Tibial artery (tissue), 4 donors: Measurements from ENCODE around the gene MAN1B1.
A peak's percentile ranks its signal among the peaks of the same experiment; 100 is the strongest.

Experiments
- DNase-seq, 2 donors: peaks; one replicate each; pipeline ENCODE4 v3.0.0-alpha.2; 2019
- H3K27ac ChIP-seq, 2 donors: fragments of 200-600 bp; sonication (generic) in 1 of 2; 1 replicate in 1 of 2; 2 replicates in 1 of 2; pipeline ENCODE4 v1.5.1; 2018 to 2019; ENCODE audit warnings: mild to moderate bottlenecking in 1 of 2
- H3K27me3 ChIP-seq, 2 donors: fragments of 200-600 bp; sonication (generic) in 1 of 2; one replicate each; pipeline versions ENCODE4 v1.5.1 to v1.6.0; 2016 to 2019
- H3K36me3 ChIP-seq, 3 donors: fragments of 200-600 bp; sonication (generic) in 2 of 3; one replicate each; pipeline ENCODE4 v1.5.1; 2016 to 2019; ENCODE audit warnings: mild to moderate bottlenecking in 2 of 3
- H3K4me1 ChIP-seq, 4 donors: fragments of 200-600 bp; sonication (generic) in 2 of 4; 1 replicate in 3 of 4; 2 replicates in 1 of 4; pipeline ENCODE4 v1.5.1; 2016 to 2019
- H3K4me3 ChIP-seq, 2 donors: fragments of 200-600 bp; sonication (generic) in 1 of 2; 1 replicate in 1 of 2; 2 replicates in 1 of 2; pipeline ENCODE4 v1.5.1; 2018 to 2019; ENCODE audit warnings: mild to moderate bottlenecking in 2 of 2
- H3K9me3 ChIP-seq, 3 donors: fragments of 200-600 bp; sonication (generic) in 1 of 3; one replicate each; pipeline ENCODE4 v1.5.1; 2016 to 2019
- CTCF ChIP-seq, 2 experiments: fragments of 200-600 bp in 1 of 2; fragments of 450-650 bp in 1 of 2; IDR thresholded peaks; one replicate each; pipeline ENCODE4 v1.5.1; 2017 to 2019; ENCODE audit warnings: antibody characterized with exemption in 2 of 2, mild to moderate bottlenecking in 1 of 2, moderate library complexity in 1 of 2
- intact Hi-C: fragments of 100-400 bp; cut with DNase I; formaldehyde crosslinking; loops from one replicate; pipeline ENCODE4 v1.15.0; 2023; ENCODE audit warnings: low total_unique reads

Gene MAN1B1

DNA sequence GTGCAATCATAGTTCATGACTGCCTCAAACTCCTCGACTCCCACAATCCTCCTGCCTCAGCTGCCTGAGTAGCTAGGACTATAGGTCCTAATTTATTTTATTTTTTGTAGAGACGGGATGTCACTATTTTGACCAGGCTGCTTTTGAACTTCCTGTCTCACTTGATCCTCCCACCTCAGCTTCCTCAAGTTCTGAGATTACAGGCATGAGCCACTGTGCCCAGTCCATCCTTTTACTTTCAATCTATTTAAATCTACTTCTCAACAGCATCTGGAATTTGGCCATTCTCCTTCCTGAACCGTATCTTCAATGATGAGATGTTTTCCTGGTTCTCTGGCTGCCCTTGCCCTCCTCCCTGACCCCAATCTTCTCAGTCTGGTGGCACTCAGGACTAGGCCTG, 40.0 kb downstream of the MAN1B1 start:
- H3K9me3 ChIP-seq: peaks cover 0 to 9% (median 8%) of the 10 kb centered on the region in 3 donors
- no peak for DNase-seq
- no peak overlapping the region for H3K27ac ChIP-seq
- no peak for TF ChIP-seq CTCF (IDR thresholded peaks at IDR 0.05)
- H3K27me3 ChIP-seq: peaks cover 0 to 38% of the 10 kb centered on the region in 2 donors
- H3K4me3 ChIP-seq: peak overlapping the region in 1 of 2 donors; percentile 23
- intact Hi-C loops: no loop called here
- peaks cover 0 to 32% (median 19%) of the 10 kb centered on the region in 4 donors for H3K4me1 ChIP-seq
- no peaks in the 10 kb centered on the region for H3K36me3 ChIP-seq

DNA sequence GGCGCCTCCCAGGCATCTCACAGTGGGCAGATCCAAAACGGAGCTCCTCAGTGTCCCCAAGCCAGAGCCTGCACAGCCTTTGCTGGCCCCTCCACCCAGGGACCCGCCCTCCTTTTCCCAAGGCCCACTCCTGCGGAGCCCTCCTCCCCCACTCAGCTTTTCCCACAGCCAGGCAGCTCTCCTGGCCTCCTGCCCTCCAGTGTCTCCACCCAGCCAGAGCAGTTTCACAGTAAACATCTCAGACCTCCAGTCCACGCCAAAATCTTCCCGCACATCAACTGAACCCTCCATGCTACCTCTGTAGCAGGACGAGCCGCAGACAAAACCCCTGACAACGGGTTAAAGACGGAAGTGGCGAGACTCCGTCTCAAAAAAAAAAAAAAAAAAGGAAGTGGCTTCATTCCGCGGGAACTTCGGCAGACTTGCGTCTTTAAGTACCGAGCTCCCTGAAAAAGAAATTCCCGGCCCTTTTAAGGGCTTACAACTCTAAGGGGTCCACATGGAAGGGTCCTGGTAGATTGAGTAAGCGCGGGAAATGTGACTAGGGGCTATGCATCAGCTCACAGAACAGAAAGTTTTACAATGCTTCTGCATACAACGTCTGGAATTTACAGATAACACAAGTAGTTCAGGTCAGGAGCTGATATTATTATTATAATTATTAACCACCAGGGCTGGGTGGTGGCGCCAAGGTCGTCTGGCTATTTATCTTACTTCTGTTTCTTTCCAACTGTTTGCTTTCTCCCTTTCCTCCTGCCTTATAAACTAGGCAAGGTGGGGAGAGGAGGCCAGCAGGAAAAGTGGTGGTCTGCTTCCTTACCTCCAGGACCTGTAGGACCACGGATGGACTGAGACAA, 40.7 kb downstream of the MAN1B1 start:
- Histone ChIP-seq H3K27me3 (peaks cover 0 to 40% of the 10 kb centered on the region in 2 donors), H3K27ac (no peak overlapping the region), H3K36me3 (no peaks in the 10 kb centered on the region), H3K4me1 (peaks cover 0 to 32% (median 19%) of the 10 kb centered on the region in 4 donors), H3K9me3 (peaks cover 0 to 9% (median 8%) of the 10 kb centered on the region in 3 donors), H3K4me3 (peak overlapping the region in 1 of 2 donors; percentile 23)
- no peak for TF ChIP-seq CTCF (IDR thresholded peaks at IDR 0.05)
- intact Hi-C loops: no loop called here
- DNase-seq: no peak

DNA sequence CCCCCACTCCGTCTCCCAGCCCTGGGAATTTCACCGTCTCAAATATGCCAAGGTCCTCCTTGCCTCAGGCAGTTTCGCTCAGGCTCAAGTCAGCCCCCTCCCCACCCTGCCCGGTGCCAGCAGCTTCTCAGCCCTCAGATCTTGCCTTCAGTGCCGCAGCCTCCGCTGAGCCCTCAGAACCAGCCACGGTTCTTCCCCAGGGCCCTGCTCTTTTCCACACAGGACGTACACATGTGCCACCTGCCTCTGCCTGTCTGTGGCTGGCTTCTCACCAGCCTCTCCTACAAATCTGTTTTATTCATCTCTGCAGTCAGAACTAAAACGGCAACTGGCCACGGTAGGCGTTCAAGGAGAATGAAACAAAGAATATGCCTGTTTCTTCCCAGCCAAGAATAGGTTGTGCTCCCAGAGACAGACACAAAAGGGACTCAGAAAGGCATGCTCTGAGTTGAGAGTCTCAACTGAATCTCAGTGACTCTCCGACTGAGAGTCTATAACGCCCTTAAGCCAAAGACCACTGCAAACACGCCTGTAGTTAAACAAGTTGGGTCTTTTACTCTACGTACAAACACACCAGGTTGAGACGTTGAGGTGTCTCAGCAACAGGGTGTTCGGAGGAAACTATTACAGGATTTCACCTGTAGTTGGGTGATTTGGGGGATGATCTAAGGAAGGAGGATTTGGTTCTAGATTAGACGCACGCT, 41.5 kb downstream of the MAN1B1 start:
- Histone ChIP-seq H3K4me1 (peaks cover 0 to 32% (median 19%) of the 10 kb centered on the region in 4 donors), H3K9me3 (peaks cover 0 to 9% (median 8%) of the 10 kb centered on the region in 3 donors), H3K36me3 (no peaks in the 10 kb centered on the region), H3K27me3 (peaks cover 0 to 46% of the 10 kb centered on the region in 2 donors), H3K4me3 (peak overlapping the region in 1 of 2 donors; percentile 51), H3K27ac (no peak overlapping the region)
- DNase-seq: no peak
- TF ChIP-seq CTCF (IDR thresholded peaks at IDR 0.05): no peak
- intact Hi-C loops: no loop called here

GRCh38 chr9:137128862-137129455, 42.2 kb downstream of the MAN1B1 start:
- no peak overlapping the region for H3K27ac ChIP-seq
- peaks cover 0 to 49% of the 10 kb centered on the region in 2 donors for H3K27me3 ChIP-seq
- no peaks in the 10 kb centered on the region for H3K36me3 ChIP-seq
- TF ChIP-seq CTCF (IDR thresholded peaks at IDR 0.05): no peak
- peaks cover 0 to 32% (median 19%) of the 10 kb centered on the region in 4 donors for H3K4me1 ChIP-seq
- intact Hi-C loops: no loop called here
- peaks cover 0 to 9% (median 8%) of the 10 kb centered on the region in 3 donors for H3K9me3 ChIP-seq
- DNase-seq: no peak
- peak overlapping the region; percentile 51 to 60 for H3K4me3 ChIP-seq

GRCh38 chr9:137129456-137130175, 42.8 kb downstream of the MAN1B1 start:
- intact Hi-C loops: no loop called here
- Histone ChIP-seq H3K4me3 (peak overlapping the region; percentile 51 to 60), H3K4me1 (peaks cover 0 to 32% (median 19%) of the 10 kb centered on the region in 4 donors), H3K36me3 (no peaks in the 10 kb centered on the region), H3K27ac (no peak overlapping the region), H3K27me3 (peaks cover 0 to 50% of the 10 kb centered on the region in 2 donors), H3K9me3 (peaks cover 0 to 9% (median 8%) of the 10 kb centered on the region in 3 donors)
- DNase-seq: peak; percentile 53 to 77
- TF ChIP-seq CTCF (IDR thresholded peaks at IDR 0.05): no peak
